ENCODE results near the gene RASGRF1. TPM values are rescaled to one million over a fixed set of nuclear protein-coding genes. Genes with fewer than 3 reads are reported as not detected.

RASGRF1 gene
- total RNA-seq, 3 donors from 2014 or later = 0.15 to 0.16 TPM; not detected in 1

DNA sequence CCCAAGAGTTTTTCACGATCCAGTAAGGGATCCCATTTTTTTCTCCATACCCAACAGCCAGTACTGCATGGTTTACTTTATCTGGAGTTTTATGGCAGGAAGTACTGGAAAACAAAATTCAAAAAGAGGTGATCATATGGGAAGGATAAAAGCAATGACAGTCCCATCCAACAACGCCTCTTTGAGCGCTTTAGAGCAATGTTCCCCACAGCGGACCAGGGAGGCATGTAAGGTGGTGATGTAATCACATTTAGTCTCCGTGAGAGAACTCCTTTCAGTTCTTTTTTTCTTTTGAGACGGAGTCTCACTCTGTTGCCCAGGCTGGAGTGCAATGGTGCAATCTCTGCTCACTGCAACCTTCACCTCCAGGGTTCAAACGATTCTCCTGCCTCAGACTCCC is 167.6 kb downstream of the RASGRF1 start:
- H3K27me3 ChIP-seq = no peaks in the 10 kb centered on the region
- no peak overlapping the region for H3K4me3 ChIP-seq
- intact Hi-C loops (cut with DNase I; ENCODE audit: low total_unique reads) = loop anchor here (10.0 kb wide), 1 partner anchor 1662 kb away; no protein-coding TSS in a partner anchor
- no peak overlapping the region for H3K27ac ChIP-seq
- no peaks in the 10 kb centered on the region for H3K9me3 ChIP-seq
- H3K4me1 ChIP-seq = no peaks in the 10 kb centered on the region
- no peaks in the 10 kb centered on the region for H3K36me3 ChIP-seq
- TF ChIP-seq, protein P1, sequence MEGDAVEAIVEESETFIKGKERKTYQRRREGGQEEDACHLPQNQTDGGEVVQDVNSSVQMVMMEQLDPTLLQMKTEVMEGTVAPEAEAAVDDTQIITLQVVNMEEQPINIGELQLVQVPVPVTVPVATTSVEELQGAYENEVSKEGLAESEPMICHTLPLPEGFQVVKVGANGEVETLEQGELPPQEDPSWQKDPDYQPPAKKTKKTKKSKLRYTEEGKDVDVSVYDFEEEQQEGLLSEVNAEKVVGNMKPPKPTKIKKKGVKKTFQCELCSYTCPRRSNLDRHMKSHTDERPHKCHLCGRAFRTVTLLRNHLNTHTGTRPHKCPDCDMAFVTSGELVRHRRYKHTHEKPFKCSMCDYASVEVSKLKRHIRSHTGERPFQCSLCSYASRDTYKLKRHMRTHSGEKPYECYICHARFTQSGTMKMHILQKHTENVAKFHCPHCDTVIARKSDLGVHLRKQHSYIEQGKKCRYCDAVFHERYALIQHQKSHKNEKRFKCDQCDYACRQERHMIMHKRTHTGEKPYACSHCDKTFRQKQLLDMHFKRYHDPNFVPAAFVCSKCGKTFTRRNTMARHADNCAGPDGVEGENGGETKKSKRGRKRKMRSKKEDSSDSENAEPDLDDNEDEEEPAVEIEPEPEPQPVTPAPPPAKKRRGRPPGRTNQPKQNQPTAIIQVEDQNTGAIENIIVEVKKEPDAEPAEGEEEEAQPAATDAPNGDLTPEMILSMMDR (IDR thresholded peaks at IDR 0.05) = no peak
- TF ChIP-seq POLR2AphosphoS5 (IDR thresholded peaks at IDR 0.05) = no peak
- TF ChIP-seq POLR2A (IDR thresholded peaks at IDR 0.05) = no peak
- no peak for DNase-seq (ENCODE audit: low spot score in 2 of 2)

DNA sequence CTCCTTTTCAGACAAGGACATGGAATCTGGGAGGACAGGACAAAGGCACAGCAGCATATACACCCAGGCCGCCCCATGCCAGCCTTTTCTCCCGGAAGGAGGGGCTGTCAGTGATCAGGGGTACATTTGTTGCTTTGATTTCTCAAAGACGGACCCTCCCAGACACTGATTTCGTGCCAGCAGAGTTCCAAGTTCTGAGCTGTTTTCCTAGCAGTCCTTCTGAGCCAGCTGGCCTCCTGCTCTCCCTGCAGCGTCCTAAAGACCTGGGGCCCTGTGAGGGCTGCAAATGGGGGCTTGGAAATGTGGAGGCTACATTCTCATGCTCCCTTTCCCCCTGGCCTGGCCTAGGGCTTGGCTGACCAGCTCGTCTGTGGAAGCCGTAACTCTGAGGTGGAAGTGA is 168.1 kb downstream of the RASGRF1 start:
- no peaks in the 10 kb centered on the region for H3K27me3 ChIP-seq
- intact Hi-C loops (cut with DNase I; ENCODE audit: low total_unique reads) = loop anchor here (10.0 kb wide), 1 partner anchor 1662 kb away; no protein-coding TSS in a partner anchor
- H3K9me3 ChIP-seq = no peaks in the 10 kb centered on the region
- H3K36me3 ChIP-seq = no peaks in the 10 kb centered on the region
- H3K4me1 ChIP-seq = no peaks in the 10 kb centered on the region
- TF ChIP-seq POLR2AphosphoS5 (IDR thresholded peaks at IDR 0.05) (no peak), POLR2A (IDR thresholded peaks at IDR 0.05) (no peak)
- TF ChIP-seq, protein P1 (IDR thresholded peaks at IDR 0.05) = no peak
- no peak for DNase-seq (ENCODE audit: low spot score in 2 of 2)
- no peak overlapping the region for H3K27ac ChIP-seq
- no peak overlapping the region for H3K4me3 ChIP-seq

DNA sequence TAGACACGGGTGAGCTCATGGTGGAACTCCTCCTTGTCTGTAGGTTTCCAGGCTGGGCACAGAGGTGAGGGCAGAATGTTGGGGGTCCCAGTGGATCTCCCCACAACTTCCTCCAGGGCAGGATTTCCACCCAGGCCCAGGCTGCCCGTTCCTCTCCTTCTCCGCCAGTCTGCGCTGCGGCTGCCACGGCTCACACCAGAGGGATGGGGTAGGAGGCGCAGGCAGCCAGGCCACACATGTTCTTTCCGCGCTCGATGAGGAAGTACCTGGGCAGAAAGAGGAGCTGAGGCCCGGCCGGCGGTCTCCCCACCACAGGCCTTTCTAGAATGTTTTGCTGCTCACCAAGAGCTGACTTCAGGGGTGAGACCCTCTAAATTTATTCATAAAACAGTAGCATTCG is 168.6 kb downstream of the RASGRF1 start:
- intact Hi-C loops (cut with DNase I; ENCODE audit: low total_unique reads) = loop anchor here (10.0 kb wide), 1 partner anchor 1663 kb away; no protein-coding TSS in a partner anchor
- Histone ChIP-seq H3K27me3 (no peaks in the 10 kb centered on the region), H3K36me3 (no peaks in the 10 kb centered on the region), H3K9me3 (no peaks in the 10 kb centered on the region), H3K4me1 (no peaks in the 10 kb centered on the region), H3K4me3 (no peak overlapping the region), H3K27ac (no peak overlapping the region)
- TF ChIP-seq, protein P1 (IDR thresholded peaks at IDR 0.05) = no peak
- no peak for TF ChIP-seq POLR2AphosphoS5 (IDR thresholded peaks at IDR 0.05)
- TF ChIP-seq POLR2A (IDR thresholded peaks at IDR 0.05) = no peak
- DNase-seq (ENCODE audit: low spot score in 2 of 2) = no peak

DNA sequence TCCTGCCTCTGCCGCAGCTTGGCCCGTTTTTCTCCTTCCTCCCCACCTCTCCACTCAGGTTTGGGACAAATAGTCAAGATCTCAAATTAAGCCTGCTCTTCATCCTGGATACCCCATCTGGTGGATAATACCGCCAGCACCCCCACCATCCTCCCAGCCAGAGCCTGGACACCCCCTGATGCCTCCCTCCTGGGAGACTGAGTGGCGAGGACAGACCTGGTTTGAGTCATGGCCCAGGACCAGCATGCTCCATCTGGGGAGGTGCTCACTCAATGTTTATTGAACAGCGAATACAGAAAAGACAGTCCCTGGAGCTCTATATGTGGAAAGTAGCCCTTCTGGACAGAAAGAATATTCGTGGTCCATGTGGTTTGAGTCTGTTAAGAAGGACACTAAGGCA is 169.1 kb downstream of the RASGRF1 start:
- intact Hi-C loops (cut with DNase I; ENCODE audit: low total_unique reads) = loop anchor here (10.0 kb wide), 1 partner anchor 1663 kb away; no protein-coding TSS in a partner anchor
- DNase-seq (ENCODE audit: low spot score in 2 of 2) = no peak

DNA sequence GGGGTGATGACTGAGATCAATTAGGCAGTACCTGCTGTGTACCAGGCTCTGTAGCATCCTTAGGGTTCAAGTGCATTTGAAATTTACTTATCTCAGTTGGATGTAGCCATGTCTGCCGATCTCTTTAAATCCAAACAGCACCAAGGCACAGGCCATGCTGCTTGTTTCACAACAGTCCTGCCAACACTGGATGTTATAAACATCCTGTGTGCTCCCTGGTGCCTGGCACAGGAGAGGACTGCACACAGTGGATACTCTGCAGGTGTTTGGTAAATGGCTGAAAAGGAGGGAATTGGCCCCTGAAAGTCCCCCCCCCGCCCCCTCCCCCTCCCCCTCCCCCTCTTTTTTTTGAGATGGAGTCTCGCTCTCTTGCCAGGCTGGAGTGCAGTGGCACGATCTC is 172.7 kb downstream of the RASGRF1 start:
- Histone ChIP-seq H3K27ac (peak overlapping the region in 1 of 2 donors; percentile 23), H3K9me3 (no peaks in the 10 kb centered on the region), H3K36me3 (no peaks in the 10 kb centered on the region), H3K4me1 (no peaks in the 10 kb centered on the region), H3K27me3 (no peaks in the 10 kb centered on the region), H3K4me3 (no peak overlapping the region)
- TF ChIP-seq POLR2A (IDR thresholded peaks at IDR 0.05) (no peak), POLR2AphosphoS5 (IDR thresholded peaks at IDR 0.05) (no peak)
- TF ChIP-seq, protein P1 (IDR thresholded peaks at IDR 0.05) = no peak
- no peak for DNase-seq (ENCODE audit: low spot score in 2 of 2)
- intact Hi-C loops (cut with DNase I; ENCODE audit: low total_unique reads) = no loop called here

More for the DNA sequence above, 169.1 kb downstream of the RASGRF1 start:
- Histone ChIP-seq H3K4me1 (no peaks in the 10 kb centered on the region), H3K4me3 (no peak overlapping the region), H3K9me3 (no peaks in the 10 kb centered on the region), H3K27me3 (no peaks in the 10 kb centered on the region), H3K27ac (no peak overlapping the region), H3K36me3 (no peaks in the 10 kb centered on the region)
- TF ChIP-seq, protein P1 (IDR thresholded peaks at IDR 0.05) = no peak
- no peak for TF ChIP-seq POLR2AphosphoS5 (IDR thresholded peaks at IDR 0.05)
- no peak for TF ChIP-seq POLR2A (IDR thresholded peaks at IDR 0.05)

Measured in breast epithelium (tissue), 4 donors.